GM18499 (cell line): ENCODE measurements around the gene EPHX1.

Source experiments
- ATAC-seq: cut with Tn5 transposase; IDR thresholded peaks from one replicate; pipeline ENCODE4 v1.9.1; 2021; ENCODE audit warnings: moderate number of reproducible peaks; ENCODE audit not compliant: insufficient read depth, unreplicated experiment

Gene EPHX1

DNA sequence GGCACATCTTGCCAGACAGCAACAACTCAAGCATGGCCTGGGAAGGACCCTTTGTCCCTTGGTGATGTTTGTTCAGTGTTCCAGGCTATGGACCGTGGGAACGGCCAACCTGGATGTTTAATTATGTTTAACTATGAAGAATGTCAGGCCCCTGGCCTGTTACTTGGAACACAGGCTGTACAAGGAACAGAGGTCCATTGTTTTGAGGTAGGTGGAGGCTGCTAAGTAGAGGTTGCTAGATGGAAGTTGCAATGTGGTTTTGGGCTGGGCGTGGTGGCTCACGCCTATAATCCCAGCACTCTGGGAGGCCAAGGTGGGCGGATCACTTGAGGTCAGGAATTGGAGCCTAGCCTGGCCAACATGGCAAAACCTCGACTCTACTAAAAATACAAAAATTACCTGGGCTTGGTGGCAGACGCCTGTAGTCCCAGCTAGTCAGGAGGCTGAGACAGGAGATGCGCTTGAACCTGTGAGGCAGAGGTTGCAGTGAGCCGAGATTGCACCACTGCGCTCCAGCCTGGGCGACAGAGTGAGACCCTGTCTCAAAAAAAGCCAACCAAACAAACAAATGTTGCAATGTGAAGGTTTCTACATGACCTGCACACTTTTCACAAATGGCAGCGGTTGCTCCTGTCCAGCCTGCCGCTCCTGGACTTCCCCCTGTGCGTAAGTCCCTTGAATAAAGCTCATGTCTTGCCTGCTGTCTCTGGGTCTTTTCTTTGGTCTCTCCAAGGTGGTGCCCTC lies 81.5 kb downstream of the EPHX1 start:
- ATAC-seq: no peak

DNA sequence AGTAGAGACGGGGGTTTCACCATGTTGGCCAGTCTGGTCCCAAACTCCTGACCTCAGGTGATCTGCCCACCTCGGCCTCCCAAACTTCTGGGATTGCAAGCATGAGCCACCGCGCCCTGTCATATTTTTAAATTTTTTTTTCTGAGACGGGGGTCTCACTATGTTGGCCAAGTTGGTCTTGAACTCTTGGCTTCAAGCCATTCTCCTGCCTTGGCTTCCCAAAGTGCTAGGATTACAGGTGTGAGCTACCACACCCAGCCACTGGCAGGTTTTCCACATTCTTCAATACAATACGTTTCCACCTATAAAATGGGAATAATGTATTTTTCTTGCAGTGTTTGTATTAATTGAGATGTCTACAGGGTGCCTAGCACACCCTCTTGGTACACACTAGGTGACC lies 82.4 kb downstream of the EPHX1 start:
- no peak for ATAC-seq
